SH-SY5Y (cell line): ENCODE measurements around the gene IDI1.

ENCODE experiments used
- GATA2 ChIP-seq: IDR thresholded peaks from 2 replicates; pipeline ENCODE4 v1.6.1; 2011; ENCODE audit warnings: mild to moderate bottlenecking, low read depth, low read length
- GATA3 ChIP-seq: IDR thresholded peaks from 2 replicates; pipeline ENCODE4 v1.6.1; 2011; ENCODE audit warnings: low read depth, mild to moderate bottlenecking, low read length, moderate library complexity

- TF ChIP-seq GATA2 (peak; percentile 14; the same call in 1 of the 2 replicates), GATA3 (peak; percentile 62)
Measured at GRCh38 chr10:1025683-1026082, 23.2 kb downstream of the IDI1 start, which contains the start of gene IDI2.
